ENCODE results near the gene SLC35F2. TPM values are rescaled to one million over a fixed set of nuclear protein-coding genes. Genes with fewer than 3 reads are reported as not detected.

SLC35F2 gene
- total and polyA plus RNA-seq, 2 of the 13 experiments (the other 11 are each of a cell fraction or from before 2014, with no cell fraction given) = 5.8 to 20.3 TPM

GRCh38 chr11:107844041-107844440 lies 14.5 kb downstream of the SLC35F2 start (continued):
- no peak for TF ChIP-seq DZIP1 (CRISPR knock-in tag; IDR thresholded peaks at IDR 0.05)
- no peak for TF ChIP-seq SOX5 (CRISPR knock-in tag; IDR thresholded peaks at IDR 0.05; ENCODE audit: borderline replicate concordance)
- TF ChIP-seq ZNF660 (CRISPR knock-in tag; IDR thresholded peaks at IDR 0.05; ENCODE audit: borderline replicate concordance, low read depth) = no peak
- TF ChIP-seq KIAA2018 (CRISPR knock-in tag; IDR thresholded peaks at IDR 0.05; ENCODE audit: borderline replicate concordance) = no peak

Measured in HepG2 (cell line).